Keratinocyte (primary cell): ENCODE data around the gene ZBED4. TPM values are rescaled to one million over a fixed set of nuclear protein-coding genes. Genes with fewer than 3 reads are reported as not detected.

Experiments used
- DNase-seq: peaks from one replicate; pipeline ENCODE4 v3.0.0-alpha.2; 2011; ENCODE audit warnings: low read depth, missing footprints, low spot score
- FAIRE-seq: peaks from 2 replicates; lab custom pipeline; 2011; peaks lifted over from hg19 to GRCh38; lab: Jason Lieb, UNC
- H2AFZ ChIP-seq: 2 replicates; pipeline ENCODE4 v1.6.0; 2012; ENCODE audit warnings: low read length, control low read depth, inconsistent platforms; ENCODE audit not compliant: control insufficient read depth
- H3K27ac ChIP-seq: 2 replicates; pipeline ENCODE4 v1.5.1; 2011; ENCODE audit warnings: low read length; ENCODE audit not compliant: control insufficient read depth, insufficient read depth
- H3K27me3 ChIP-seq: 3 replicates; pipeline ENCODE4 v1.6.0; 2011; ENCODE audit warnings: low read length; ENCODE audit not compliant: control insufficient read depth, insufficient read depth; ENCODE audit errors: extremely low read depth
- H3K36me3 ChIP-seq, 2 experiments: 2 replicates in 1 of 2; 3 replicates in 1 of 2; pipeline ENCODE4 v1.5.1; 2011; ENCODE audit warnings: low read length in 2 of 2, mild to moderate bottlenecking in 1 of 2; ENCODE audit not compliant: control insufficient read depth in 2 of 2, insufficient read depth in 2 of 2; ENCODE audit errors: extremely low read depth in 1 of 2
- H3K4me1 ChIP-seq: 3 replicates; pipeline ENCODE4 v1.5.1; 2011; ENCODE audit warnings: low read length; ENCODE audit not compliant: control insufficient read depth, insufficient read depth; ENCODE audit errors: extremely low read depth
- H3K4me2 ChIP-seq: 3 replicates; pipeline ENCODE4 v1.6.0; 2011; ENCODE audit warnings: low read depth, low read length; ENCODE audit not compliant: control insufficient read depth, insufficient read depth; ENCODE audit errors: extremely low read depth
- H3K4me3 ChIP-seq, 3 experiments: fragments of 200-600 bp in 1 of 3; sonication (generic) in 1 of 3; 2 replicates in 2 of 3; 3 replicates in 1 of 3; pipeline ENCODE4 v1.5.1; 2011 to 2016; ENCODE audit warnings: low read length in 3 of 3, mild to moderate bottlenecking in 3 of 3, control low read depth in 2 of 3, inconsistent platforms in 1 of 3, low read depth in 1 of 3, mixed read lengths in 1 of 3, mixed run types in 1 of 3, moderate library complexity in 1 of 3; ENCODE audit not compliant: control insufficient read depth in 2 of 3, insufficient read depth in 2 of 3; ENCODE audit errors: extremely low read depth in 1 of 3
- H3K79me2 ChIP-seq: 2 replicates; pipeline ENCODE4 v1.6.0; 2012; ENCODE audit warnings: low read length; ENCODE audit not compliant: control insufficient read depth, insufficient read depth
- H3K9ac ChIP-seq: 3 replicates; pipeline ENCODE4 v1.6.0; 2011; ENCODE audit warnings: low read length; ENCODE audit not compliant: control insufficient read depth, insufficient read depth; ENCODE audit errors: extremely low read depth
- H3K9me1 ChIP-seq: 3 replicates; pipeline ENCODE4 v1.6.0; 2011; ENCODE audit warnings: low read length; ENCODE audit not compliant: control insufficient read depth, insufficient read depth; ENCODE audit errors: extremely low read depth
- H3K9me3 ChIP-seq: 2 replicates; pipeline ENCODE4 v1.5.1; 2012; ENCODE audit warnings: low read depth, low read length; ENCODE audit not compliant: control insufficient read depth
- H4K20me1 ChIP-seq: 3 replicates; pipeline ENCODE4 v1.6.0; 2011; ENCODE audit warnings: low read length; ENCODE audit not compliant: control insufficient read depth, insufficient read depth; ENCODE audit errors: extremely low read depth
- CTCF ChIP-seq, 3 experiments: IDR thresholded peaks in 1 of 3; conservative IDR thresholded peaks in 1 of 3; optimal IDR thresholded peaks in 1 of 3; 2 replicates in 2 of 3; 3 replicates in 1 of 3; pipeline versions ENCODE3 to v1.5.1; 2011; ENCODE audit warnings: low read length in 3 of 3, mild to moderate bottlenecking in 3 of 3, moderate library complexity in 2 of 3, control low read depth in 1 of 3, inconsistent platforms in 1 of 3; ENCODE audit not compliant: insufficient read depth in 2 of 3; ENCODE audit errors: extremely low read depth in 1 of 3
- EZH2 ChIP-seq: IDR thresholded peaks from one replicate; pipeline ENCODE4 v1.6.1; 2012; ENCODE audit warnings: inconsistent platforms, mild to moderate bottlenecking, low read length, moderate library complexity
- dilution Hi-C: fragments of 300-500 bp; cut with MboI; formaldehyde crosslinking; loops from one replicate; pipeline ENCODE4 v1.7.0; 2020; ENCODE audit warnings: low sequenced_read_pairs; ENCODE audit not compliant: extremely low pct_ligation_motif_present
- polyA plus RNA-seq, 5 experiments: library from polyadenylated mRNA; depleted of rRNA in 3 of 5; stranded (reverse) in 3 of 5; stranded (forward) in 1 of 5; unstranded in 1 of 5; fragments of >200 nt; gene quantifications; 1 replicate in 1 of 5; 2 replicates in 3 of 5; 3 replicates in 1 of 5; pipeline versions ENCODE4 v1.2.1 to v1.2.3, GENCODE V29; 2011 to 2012; ENCODE audit warnings: missing spikeins in 2 of 5, low read depth in 1 of 5, low replicate concordance in 1 of 5

Gene ZBED4
- polyA plus RNA-seq, 1 donor (not counting 4 experiments of a cell fraction or from before 2014, with no cell fraction given), result 7.1 TPM

GRCh38 chr22:49881856-49882255, 28.2 kb downstream of the ZBED4 start:
- H3K27ac ChIP-seq, result no peak overlapping the region
- H3K79me2 ChIP-seq, result peaks cover 77% of the 10 kb centered on the region
- dilution Hi-C loops, result no loop called here
- H3K9me3 ChIP-seq, result no peaks in the 10 kb centered on the region
- FAIRE-seq (no peak), DNase-seq (no peak)
- H3K36me3 ChIP-seq, result peaks cover 7 to 19% of the 10 kb centered on the region in 2 experiments
- no peaks in the 10 kb centered on the region for H3K4me1 ChIP-seq
- TF ChIP-seq EZH2 (no peak), CTCF (optimal IDR thresholded peaks at IDR 0.05 in 1 of 3, IDR thresholded peaks at IDR 0.05 in 1 of 3, conservative IDR thresholded peaks at IDR 0.05 in 1 of 3; ENCODE audit: extremely low read depth in 1 of 3, insufficient read depth in 2 of 3, low read length in 3 of 3) (no peak)
- no peaks in the 10 kb centered on the region for H3K27me3 ChIP-seq
- no peak overlapping the region for H3K4me3 ChIP-seq
- H3K9me1 ChIP-seq, result no peaks in the 10 kb centered on the region
- H4K20me1 ChIP-seq, result peaks cover 6% of the 10 kb centered on the region
- H2AFZ ChIP-seq, result no peak overlapping the region
- H3K4me2 ChIP-seq, result no peak overlapping the region
- no peak overlapping the region for H3K9ac ChIP-seq

GRCh38 chr22:49882519-49883293, 29.1 kb downstream of the ZBED4 start:
- H3K36me3 ChIP-seq, result peaks cover 9 to 21% of the 10 kb centered on the region in 2 experiments
- no peaks in the 10 kb centered on the region for H3K9me1 ChIP-seq
- H3K9ac ChIP-seq, result no peak overlapping the region
- TF ChIP-seq CTCF (optimal IDR thresholded peaks at IDR 0.05 in 1 of 3, IDR thresholded peaks at IDR 0.05 in 1 of 3, conservative IDR thresholded peaks at IDR 0.05 in 1 of 3; ENCODE audit: extremely low read depth in 1 of 3, insufficient read depth in 2 of 3, low read length in 3 of 3) (no peak), EZH2 (no peak)
- DNase-seq, result no peak
- peaks cover 74% of the 10 kb centered on the region for H3K79me2 ChIP-seq
- dilution Hi-C loops, result no loop called here
- no peak overlapping the region for H2AFZ ChIP-seq
- no peak overlapping the region for H3K4me3 ChIP-seq
- peaks cover 6% of the 10 kb centered on the region for H4K20me1 ChIP-seq
- FAIRE-seq, result no peak
- H3K27me3 ChIP-seq, result no peaks in the 10 kb centered on the region
- H3K27ac ChIP-seq, result no peak overlapping the region
- H3K4me2 ChIP-seq, result no peak overlapping the region
- no peaks in the 10 kb centered on the region for H3K4me1 ChIP-seq
- no peaks in the 10 kb centered on the region for H3K9me3 ChIP-seq
